Bronchial epithelial cell (primary cell): Measurements from ENCODE around the gene KPNA3. TPM values are rescaled to one million over a fixed set of nuclear protein-coding genes. Genes with fewer than 3 reads are reported as not detected.

Experiments used
- DNase-seq: peaks from one replicate; pipeline ENCODE4 v3.0.0-alpha.2; 2010; ENCODE audit warnings: low read depth
- FAIRE-seq: peaks from 2 replicates; lab custom pipeline; 2011; peaks lifted over from hg19 to GRCh38; lab: Jason Lieb, UNC
- H3K27me3 ChIP-seq: 2 replicates; pipeline ENCODE4 v1.5.1; 2011; ENCODE audit warnings: low read length; ENCODE audit not compliant: control insufficient read depth, insufficient read depth
- H3K36me3 ChIP-seq: 2 replicates; pipeline ENCODE4 v1.5.1; 2011; ENCODE audit warnings: low read length; ENCODE audit not compliant: control insufficient read depth, insufficient read depth
- H3K4me3 ChIP-seq: 2 replicates; pipeline ENCODE4 v1.5.1; 2011; ENCODE audit warnings: mild to moderate bottlenecking, low read depth, low read length, control low read depth
- total RNA-seq: library from RNA; depleted of rRNA; stranded (reverse); fragments of >200 nt; gene quantifications from 2 replicates; pipeline ENCODE4 v1.2.1, GENCODE V29; 2014
- TF ChIP-seq, protein P1 (sequence below): IDR thresholded peaks from 2 replicates; pipeline ENCODE4 v1.5.1; 2011; ENCODE audit warnings: mild to moderate bottlenecking, moderate library complexity, low read length, control low read depth, inconsistent platforms; ENCODE audit not compliant: insufficient read depth, severe bottlenecking

Gene KPNA3
- total RNA-seq, 1 donor from 2014 or later, result 26.9 TPM

DNA sequence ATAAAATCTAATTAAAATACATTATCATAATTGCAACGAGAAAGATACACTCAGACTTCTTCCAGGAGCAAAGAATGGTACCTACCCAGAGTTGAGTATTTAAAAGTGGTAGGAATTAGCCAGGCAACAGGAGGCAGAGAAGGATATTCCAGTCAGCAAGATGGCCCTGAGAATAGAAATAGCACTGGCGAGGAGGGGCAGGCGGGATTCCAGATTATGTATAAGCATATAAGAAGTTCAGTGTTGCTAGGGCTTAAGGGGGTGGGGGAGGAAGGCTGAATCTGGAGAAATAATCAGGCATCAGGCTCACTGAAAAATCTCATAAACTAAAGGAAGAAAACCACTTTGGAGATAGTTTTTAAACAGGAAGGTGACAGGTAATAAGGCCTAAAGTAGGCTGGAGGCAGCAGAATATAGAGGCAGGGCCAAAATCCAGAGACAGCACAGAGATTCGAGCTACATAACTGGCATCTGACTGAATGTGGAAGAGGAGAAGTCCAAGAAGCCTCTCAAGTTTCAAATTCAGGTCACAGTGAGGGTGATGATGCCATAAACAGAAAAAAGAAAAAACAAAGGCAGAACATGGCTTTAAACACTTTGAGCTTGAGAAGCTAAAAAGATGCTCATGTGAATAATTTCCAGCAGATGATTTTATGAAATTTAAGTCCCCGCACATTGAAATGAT, 7.5 kb downstream of the KPNA3 start:
- no peak overlapping the region for H3K4me3 ChIP-seq
- DNase-seq (no peak), FAIRE-seq (no peak)
- H3K27me3 ChIP-seq, result no peaks in the 10 kb centered on the region
- TF ChIP-seq, protein P1, sequence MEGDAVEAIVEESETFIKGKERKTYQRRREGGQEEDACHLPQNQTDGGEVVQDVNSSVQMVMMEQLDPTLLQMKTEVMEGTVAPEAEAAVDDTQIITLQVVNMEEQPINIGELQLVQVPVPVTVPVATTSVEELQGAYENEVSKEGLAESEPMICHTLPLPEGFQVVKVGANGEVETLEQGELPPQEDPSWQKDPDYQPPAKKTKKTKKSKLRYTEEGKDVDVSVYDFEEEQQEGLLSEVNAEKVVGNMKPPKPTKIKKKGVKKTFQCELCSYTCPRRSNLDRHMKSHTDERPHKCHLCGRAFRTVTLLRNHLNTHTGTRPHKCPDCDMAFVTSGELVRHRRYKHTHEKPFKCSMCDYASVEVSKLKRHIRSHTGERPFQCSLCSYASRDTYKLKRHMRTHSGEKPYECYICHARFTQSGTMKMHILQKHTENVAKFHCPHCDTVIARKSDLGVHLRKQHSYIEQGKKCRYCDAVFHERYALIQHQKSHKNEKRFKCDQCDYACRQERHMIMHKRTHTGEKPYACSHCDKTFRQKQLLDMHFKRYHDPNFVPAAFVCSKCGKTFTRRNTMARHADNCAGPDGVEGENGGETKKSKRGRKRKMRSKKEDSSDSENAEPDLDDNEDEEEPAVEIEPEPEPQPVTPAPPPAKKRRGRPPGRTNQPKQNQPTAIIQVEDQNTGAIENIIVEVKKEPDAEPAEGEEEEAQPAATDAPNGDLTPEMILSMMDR, result no peak
- no peaks in the 10 kb centered on the region for H3K36me3 ChIP-seq

DNA sequence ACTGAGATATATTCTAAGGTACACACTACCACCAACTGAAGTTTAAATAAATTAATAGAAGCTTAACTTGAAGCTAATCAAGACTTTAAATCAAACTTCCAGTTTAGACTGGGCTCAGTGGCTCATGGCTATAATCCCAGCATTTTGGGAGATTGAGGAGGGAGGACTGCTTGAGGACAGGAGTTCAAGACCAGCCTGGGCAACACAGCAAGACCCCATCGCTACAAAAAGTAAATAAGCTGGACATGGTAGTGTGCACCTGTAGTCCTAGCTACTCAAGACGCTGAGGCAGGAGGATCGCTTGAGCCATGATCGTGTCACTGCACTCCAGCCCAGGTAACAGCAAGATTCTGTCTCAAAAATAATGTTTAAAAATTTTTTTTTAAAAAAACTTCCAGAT, 8.6 kb downstream of the KPNA3 start:
- TF ChIP-seq, protein P1, result no peak
- no peak overlapping the region for H3K4me3 ChIP-seq
- DNase-seq (no peak), FAIRE-seq (no peak)
- H3K36me3 ChIP-seq, result no peaks in the 10 kb centered on the region
- H3K27me3 ChIP-seq, result no peaks in the 10 kb centered on the region

DNA sequence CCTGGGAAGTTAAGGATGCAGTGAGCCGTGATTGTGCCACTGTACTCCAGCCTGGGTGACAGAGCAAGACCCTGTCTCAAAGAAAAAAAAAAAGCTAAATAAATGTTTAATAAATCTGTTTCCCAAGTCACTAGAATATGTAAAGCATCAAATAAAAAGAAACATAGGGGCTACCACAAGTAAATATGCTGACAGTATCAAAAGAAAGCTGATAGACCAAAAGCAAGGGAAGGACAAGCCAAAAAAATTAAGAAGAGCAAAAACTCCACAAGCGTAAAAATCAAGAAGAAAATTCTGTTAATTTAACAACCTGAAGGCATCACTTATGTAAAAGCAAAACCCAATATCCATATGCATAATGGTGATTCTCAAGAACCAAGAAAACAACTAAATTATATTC, 9.7 kb downstream of the KPNA3 start:
- no peaks in the 10 kb centered on the region for H3K27me3 ChIP-seq
- TF ChIP-seq, protein P1, result no peak
- H3K36me3 ChIP-seq, result no peaks in the 10 kb centered on the region
- no peak for FAIRE-seq
- H3K4me3 ChIP-seq, result no peak overlapping the region
- DNase-seq, result no peak

DNA sequence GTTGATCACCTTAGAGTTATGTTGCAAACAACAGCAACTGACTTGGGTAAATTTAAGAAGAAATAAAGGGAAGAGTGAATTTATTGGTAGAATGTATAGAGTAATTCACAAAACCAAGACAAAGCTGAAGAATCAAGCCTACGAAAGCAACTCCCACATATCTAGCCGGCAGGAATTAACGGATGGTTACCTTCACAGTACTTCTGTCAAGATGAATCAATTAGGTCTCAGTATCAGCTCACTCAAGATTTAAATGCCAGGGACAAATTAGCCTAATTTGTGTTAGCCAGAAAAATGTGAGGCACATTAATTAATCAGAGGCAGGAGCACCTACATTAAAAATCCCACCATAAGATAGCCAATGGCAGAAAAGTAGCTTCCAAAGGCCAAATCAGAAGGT, 10.7 kb downstream of the KPNA3 start:
- FAIRE-seq, result no peak
- no peak for DNase-seq
- TF ChIP-seq, protein P1, result no peak
- no peaks in the 10 kb centered on the region for H3K36me3 ChIP-seq
- H3K27me3 ChIP-seq, result no peaks in the 10 kb centered on the region
- H3K4me3 ChIP-seq, result no peak overlapping the region

DNA sequence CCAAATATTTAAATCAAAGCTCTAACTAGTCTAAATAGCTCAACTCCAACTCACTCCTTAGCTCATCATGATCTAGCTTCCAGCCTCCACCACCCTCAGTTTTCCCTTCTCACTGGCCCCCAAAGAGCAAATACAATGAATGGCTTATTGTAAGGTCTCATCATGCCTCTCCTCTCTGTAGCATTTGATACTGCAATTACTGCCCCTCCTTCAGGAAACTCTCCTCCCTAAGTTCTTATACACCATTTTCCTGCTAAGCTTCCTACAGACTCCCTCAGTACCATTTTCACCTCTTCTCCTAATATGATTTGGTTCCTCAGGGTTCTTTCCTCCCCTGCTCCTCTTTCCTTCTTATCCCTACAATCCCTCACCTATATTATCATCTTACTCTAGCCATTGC, 12.8 kb downstream of the KPNA3 start:
- Histone ChIP-seq H3K27me3 (no peaks in the 10 kb centered on the region), H3K4me3 (no peak overlapping the region), H3K36me3 (no peaks in the 10 kb centered on the region)
- DNase-seq, result no peak
- FAIRE-seq, result no peak
- TF ChIP-seq, protein P1, result no peak
